Astrocyte (in vitro differentiated cells and primary cell): ENCODE measurements around the gene EEF1AKMT1. TPM values are rescaled to one million over a fixed set of nuclear protein-coding genes. Genes with fewer than 3 reads are reported as not detected.

Experiments used
- DNase-seq: peaks from one replicate; pipeline ENCODE4 v3.0.0-alpha.2; 2010; ENCODE audit warnings: low read depth
- FAIRE-seq: peaks from 2 replicates; lab custom pipeline; 2011; peaks lifted over from hg19 to GRCh38; lab: Jason Lieb, UNC
- H2AFZ ChIP-seq: 2 replicates; pipeline ENCODE4 v1.6.0; 2012; ENCODE audit warnings: low read depth, low read length, inconsistent platforms
- H3K27ac ChIP-seq: 2 replicates; pipeline ENCODE4 v1.5.1; 2011; ENCODE audit warnings: low read depth, low read length, inconsistent platforms
- H3K27me3 ChIP-seq: 2 replicates; pipeline ENCODE4 v1.6.0; 2011; ENCODE audit warnings: low read length, inconsistent platforms; ENCODE audit not compliant: insufficient read depth
- H3K36me3 ChIP-seq: 2 replicates; pipeline ENCODE4 v1.5.1; 2011; ENCODE audit warnings: low read length, inconsistent platforms; ENCODE audit not compliant: insufficient read depth
- H3K4me1 ChIP-seq: 2 replicates; pipeline ENCODE4 v1.5.1; 2011; ENCODE audit warnings: low read length, inconsistent platforms; ENCODE audit not compliant: insufficient read depth
- H3K4me2 ChIP-seq: 2 replicates; pipeline ENCODE4 v1.6.0; 2012; ENCODE audit warnings: low read length, inconsistent platforms
- H3K4me3 ChIP-seq: 2 replicates; pipeline ENCODE4 v1.5.1; 2011; ENCODE audit warnings: low read depth, mild to moderate bottlenecking, low read length, inconsistent platforms; ENCODE audit not compliant: insufficient read depth
- H3K79me2 ChIP-seq: 2 replicates; pipeline ENCODE4 v1.6.0; 2012; ENCODE audit warnings: mild to moderate bottlenecking, low read length, inconsistent platforms; ENCODE audit not compliant: insufficient read depth
- H3K9ac ChIP-seq: 2 replicates; pipeline ENCODE4 v1.6.0; 2012; ENCODE audit warnings: mild to moderate bottlenecking, low read length, inconsistent platforms
- H3K9me3 ChIP-seq: 2 replicates; pipeline ENCODE4 v1.5.1; 2012; ENCODE audit warnings: low read depth, mild to moderate bottlenecking, low read length, inconsistent platforms; ENCODE audit not compliant: insufficient read depth
- H4K20me1 ChIP-seq: 2 replicates; pipeline ENCODE4 v1.6.0; 2012; ENCODE audit warnings: low read length, inconsistent platforms; ENCODE audit not compliant: insufficient read depth
- H3K27ac Mint-ChIP-seq: one replicate; pipeline ENCODE4 v1.8.0; 2021; ENCODE audit warnings: mild to moderate bottlenecking, mixed read lengths; ENCODE audit not compliant: unreplicated experiment
- H3K27me3 Mint-ChIP-seq: one replicate; pipeline ENCODE4 v1.8.0; 2021; ENCODE audit warnings: low read depth, mixed read lengths; ENCODE audit not compliant: unreplicated experiment
- H3K36me3 Mint-ChIP-seq: one replicate; pipeline ENCODE4 v1.8.0; 2021; ENCODE audit warnings: low read depth, mixed read lengths; ENCODE audit not compliant: unreplicated experiment
- H3K4me1 Mint-ChIP-seq: one replicate; pipeline ENCODE4 v1.8.0; 2021; ENCODE audit warnings: low read depth, mixed read lengths; ENCODE audit not compliant: unreplicated experiment
- H3K4me3 Mint-ChIP-seq: one replicate; pipeline ENCODE4 v1.8.0; 2021; ENCODE audit warnings: mild to moderate bottlenecking, moderate library complexity, mixed read lengths; ENCODE audit not compliant: unreplicated experiment
- H3K9me3 Mint-ChIP-seq: one replicate; pipeline ENCODE4 v1.8.0; 2021; ENCODE audit warnings: mild to moderate bottlenecking, mixed read lengths; ENCODE audit not compliant: unreplicated experiment
- CTCF ChIP-seq: IDR thresholded peaks from 2 replicates; pipeline ENCODE4 v1.5.1; 2011; ENCODE audit warnings: low read depth, mild to moderate bottlenecking, inconsistent platforms, low read length, moderate library complexity; ENCODE audit not compliant: insufficient read depth
- EZH2 ChIP-seq: IDR thresholded peaks from 2 replicates; pipeline ENCODE4 v1.6.1; 2012; ENCODE audit warnings: mild to moderate bottlenecking, low read length, inconsistent platforms; ENCODE audit not compliant: insufficient read depth
- total RNA-seq: library from RNA; stranded (reverse); gene quantifications from 2 replicates; pipeline ENCODE4 v1.2.1, GENCODE V29; 2021

The EEF1AKMT1 gene
- total RNA-seq, 1 donor from 2014 or later: 6.7 TPM

- H3K27ac ChIP-seq: no peak overlapping the region
- H3K36me3 ChIP-seq: peaks cover 12% of the 10 kb centered on the region
- H3K4me2 ChIP-seq: no peak overlapping the region
- Mint-ChIP-seq H3K9me3 (no peaks in the 10 kb centered on the region), H3K4me3 (no peak overlapping the region), H3K4me1 (peaks cover 4% of the 10 kb centered on the region), H3K27me3 (no peaks in the 10 kb centered on the region), H3K36me3 (peaks cover 10% of the 10 kb centered on the region), H3K27ac (no peak overlapping the region)
- no peaks in the 10 kb centered on the region for H4K20me1 ChIP-seq
- H2AFZ ChIP-seq: no peak overlapping the region
- FAIRE-seq: no peak
- H3K4me3 ChIP-seq: no peak overlapping the region
- TF ChIP-seq EZH2 (no peak), CTCF (no peak)
- no peak overlapping the region for H3K9ac ChIP-seq
- H3K4me1 ChIP-seq: peaks cover 3% of the 10 kb centered on the region
- no peaks in the 10 kb centered on the region for H3K27me3 ChIP-seq
- no peak for DNase-seq
- H3K9me3 ChIP-seq: no peaks in the 10 kb centered on the region
- H3K79me2 ChIP-seq: no peaks in the 10 kb centered on the region
Observed at GRCh38 chr13:20788312-20788711, 14.6 kb upstream of the EEF1AKMT1 start.

- H3K36me3 ChIP-seq: peaks cover 21% of the 10 kb centered on the region
- Mint-ChIP-seq H3K36me3 (peaks cover 10% of the 10 kb centered on the region), H3K27ac (no peak overlapping the region), H3K4me1 (peaks cover 4% of the 10 kb centered on the region), H3K4me3 (no peak overlapping the region), H3K27me3 (no peaks in the 10 kb centered on the region), H3K9me3 (no peaks in the 10 kb centered on the region)
- no peak overlapping the region for H3K4me3 ChIP-seq
- no peak overlapping the region for H2AFZ ChIP-seq
- peaks cover 3% of the 10 kb centered on the region for H3K4me1 ChIP-seq
- H3K27ac ChIP-seq: no peak overlapping the region
- DNase-seq (no peak), FAIRE-seq (no peak)
- no peaks in the 10 kb centered on the region for H3K79me2 ChIP-seq
- H4K20me1 ChIP-seq: no peaks in the 10 kb centered on the region
- no peaks in the 10 kb centered on the region for H3K27me3 ChIP-seq
- no peak overlapping the region for H3K4me2 ChIP-seq
- no peaks in the 10 kb centered on the region for H3K9me3 ChIP-seq
- no peak for TF ChIP-seq EZH2
- no peak for TF ChIP-seq CTCF
- H3K9ac ChIP-seq: no peak overlapping the region
Observed at GRCh38 chr13:20787180-20787579, 13.4 kb upstream of the EEF1AKMT1 start.

GRCh38 chr13:20782116-20782708 is 8.5 kb upstream of the EEF1AKMT1 start:
- Histone ChIP-seq H3K79me2 (no peaks in the 10 kb centered on the region), H3K4me1 (no peaks in the 10 kb centered on the region), H3K27ac (no peak overlapping the region), H2AFZ (no peak overlapping the region), H3K9ac (no peak overlapping the region), H3K4me3 (no peak overlapping the region), H3K36me3 (peaks cover 16% of the 10 kb centered on the region), H3K4me2 (no peak overlapping the region), H3K27me3 (no peaks in the 10 kb centered on the region), H4K20me1 (no peaks in the 10 kb centered on the region), H3K9me3 (no peaks in the 10 kb centered on the region)
- TF ChIP-seq CTCF (no peak), EZH2 (no peak)
- DNase-seq (no peak), FAIRE-seq (no peak)
- Mint-ChIP-seq H3K9me3 (no peaks in the 10 kb centered on the region), H3K27ac (no peak overlapping the region), H3K27me3 (no peaks in the 10 kb centered on the region), H3K4me1 (peaks cover 1% of the 10 kb centered on the region), H3K36me3 (peaks cover 7% of the 10 kb centered on the region), H3K4me3 (no peak overlapping the region)
